ENCODE results near the gene STARD10.
"Not testable (repeated sequence)": the region's sequence is repeated elsewhere in the genome, so short reads cannot be mapped to it uniquely, and the experiment has no call there.

Gene STARD10

GRCh38 chr11:72812967-72813739 lies 19.3 kb upstream of the STARD10 start:
- H3K4me3 ChIP-seq: peak overlapping the region; percentile 66 to 92 (median 85)
- H3K27ac ChIP-seq: peak overlapping the region; percentile 65 to 100 (median 98)

GRCh38 chr11:72812604-72812966 lies 18.7 kb upstream of the STARD10 start:
- Histone ChIP-seq H3K27ac (peak overlapping the region in 17 of 21 experiments; percentile 38 to 100 (median 99)), H3K4me3 (peak overlapping the region in 6 of 7 experiments; percentile 66 to 92 (median 86))

GRCh38 chr11:72811686-72812085 lies 17.8 kb upstream of the STARD10 start:
- H3K27ac ChIP-seq: peak overlapping the region in 3 of 21 experiments; percentile 24 to 98 (median 97)
- H3K4me3 ChIP-seq: not testable (repeated sequence)

- peak overlapping the region in 5 of 21 experiments; percentile 46 to 73 (median 52) for H3K27ac ChIP-seq
Measured at GRCh38 chr11:72808331-72808798, 14.5 kb upstream of the STARD10 start.

GRCh38 chr11:72807792-72808191 lies 13.9 kb upstream of the STARD10 start:
- H3K4me3 ChIP-seq: no peak overlapping the region
- peak overlapping the region in 9 of 21 experiments; percentile 40 to 77 (median 61) for H3K27ac ChIP-seq

More at GRCh38 chr11:72808331-72808798, 14.5 kb upstream of the STARD10 start:
- no peak overlapping the region for H3K4me3 ChIP-seq

- H3K27ac ChIP-seq: peak overlapping the region in 9 of 21 experiments; percentile 40 to 77 (median 61)
- no peak overlapping the region for H3K4me3 ChIP-seq
Measured at GRCh38 chr11:72807021-72807693, 13.3 kb upstream of the STARD10 start.

- H3K27ac ChIP-seq: peak overlapping the region in 6 of 21 experiments; percentile 19 to 62 (median 48)
- not testable (repeated sequence) for H3K4me3 ChIP-seq
Measured at GRCh38 chr11:72806378-72806777, 12.5 kb upstream of the STARD10 start.

GRCh38 chr11:72805216-72805615 lies 11.4 kb upstream of the STARD10 start:
- peak overlapping the region in 1 of 21 experiments; percentile 62 for H3K27ac ChIP-seq
- no peak overlapping the region for H3K4me3 ChIP-seq

- Histone ChIP-seq H3K4me3 (no peak overlapping the region), H3K27ac (no peak overlapping the region)
Measured at GRCh38 chr11:72802822-72803221, 9.0 kb upstream of the STARD10 start.

GRCh38 chr11:72799441-72799840 lies 5.6 kb upstream of the STARD10 start:
- H3K4me3 ChIP-seq: no peak overlapping the region

GRCh38 chr11:72798361-72798760 lies 4.5 kb upstream of the STARD10 start:
- Histone ChIP-seq H3K4me3 (no peak overlapping the region), H3K27ac (no peak overlapping the region)

More at GRCh38 chr11:72799441-72799840, 5.6 kb upstream of the STARD10 start:
- no peak overlapping the region for H3K27ac ChIP-seq

GRCh38 chr11:72793076-72793424 lies 797 bp downstream of the STARD10 start:
- H3K27ac ChIP-seq: peak overlapping the region in 18 of 21 experiments; percentile 14 to 95 (median 86)
- H3K4me3 ChIP-seq: peak overlapping the region in 2 of 7 experiments; percentile 54 to 57

GRCh38 chr11:72792437-72793021 lies 1.3 kb downstream of the STARD10 start:
- H3K4me3 ChIP-seq: no peak overlapping the region
- peak overlapping the region in 17 of 21 experiments; percentile 14 to 95 (median 87) for H3K27ac ChIP-seq

- H3K27ac ChIP-seq, H3K4me3 ChIP-seq: not testable (repeated sequence)
Measured at GRCh38 chr11:72791228-72791627, 2.6 kb downstream of the STARD10 start.

GRCh38 chr11:72789493-72790131 lies 4.2 kb downstream of the STARD10 start:
- Histone ChIP-seq H3K27ac (peak overlapping the region in 5 of 21 experiments; percentile 0 to 76 (median 44)), H3K4me3 (no peak overlapping the region)

GRCh38 chr11:72788241-72788640 lies 5.6 kb downstream of the STARD10 start:
- H3K27ac ChIP-seq: peak overlapping the region in 5 of 21 experiments; percentile 17 to 72 (median 43)

GRCh38 chr11:72787216-72788104 lies 6.4 kb downstream of the STARD10 start:
- peak overlapping the region in 10 of 21 experiments; percentile 14 to 72 (median 48) for H3K27ac ChIP-seq

More at GRCh38 chr11:72788241-72788640, 5.6 kb downstream of the STARD10 start:
- H3K4me3 ChIP-seq: no peak overlapping the region

GRCh38 chr11:72786305-72787215 lies 7.3 kb downstream of the STARD10 start:
- Histone ChIP-seq H3K4me3 (no peak overlapping the region), H3K27ac (peak overlapping the region in 2 of 21 experiments; percentile 35 to 55)

More at GRCh38 chr11:72787216-72788104, 6.4 kb downstream of the STARD10 start:
- no peak overlapping the region for H3K4me3 ChIP-seq

Measured in skin epidermis (tissue), 12 donors.